ENCODE results near the gene PRCD. TPM values are rescaled to one million over a fixed set of nuclear protein-coding genes. Genes with fewer than 3 reads are reported as not detected.

Gene PRCD
- total and polyA plus RNA-seq, 2 donors (not counting 1 experiment from before 2014, with no cell fraction given): 18.0 to 30.6 TPM

GRCh38 chr17:76501018-76501826, 38.6 kb upstream of the PRCD start, which contains the start of gene RHBDF2:
Gene RHBDF2, minus strand, starts transcription at chr17:76501423. Its CDS starts 19,899 bp downstream, at chr17:76481524.
- POLR2A ChIA-PET: interaction anchor here (0.6 to 22.8 kb wide), 11 partner anchors 19 to 93 kb away, joined by 3 to 478 read pairs (median 4); partner anchors contain the start of genes AANAT and UBE2O

More at GRCh38 chr17:76501018-76501826, 38.6 kb upstream of the PRCD start, which contains the start of gene RHBDF2:
- intact Hi-C loops (cut with micrococcal nuclease): loop anchor here (1.0 kb wide), 4 partner anchors 8 to 147 kb away; partner anchors contain the start of gene UBE2O
- Mint-ChIP-seq H3K4me1 (peaks cover 56% of the 10 kb centered on the region), H3K27me3 (no peaks in the 10 kb centered on the region), H3K4me3 (peak within 1 kb of the TSS; percentile 97), H3K9me3 (ENCODE audit: insufficient read depth) (no peaks in the 10 kb centered on the region), H3K27ac (peak within 1 kb of the TSS; percentile 99)
- peak within 1 kb of the TSS; percentile 78 to 94 for H3K27ac ChIP-seq (ENCODE audit: low read length in 2 of 2)
- WGBS (ENCODE audit: insufficient coverage): under 1% methylated on average over 72 of the region's 72 CpGs
- TF ChIP-seq EZH2 (IDR thresholded peaks at IDR 0.05; ENCODE audit: borderline replicate concordance, insufficient read depth, low read depth, low read length, poor library complexity, severe bottlenecking) (no peak), CTCF (IDR thresholded peaks at IDR 0.05) (no peak)
- H3K9ac ChIP-seq (ENCODE audit: low read length): peak within 1 kb of the TSS; percentile 86
- peak within 1 kb of the TSS; percentile 46 to 97 (median 95) for H3K4me3 ChIP-seq (ENCODE audit: control extremely low read depth in 1 of 5, extremely low read depth in 1 of 5, insufficient read depth in 1 of 5, low read depth in 2 of 5, low read length in 4 of 5)
- ATAC-seq (ENCODE audit: low read depth) (peak; percentile 85), DNase-seq (peak; percentile 95)
- H4K20me1 ChIP-seq (ENCODE audit: control insufficient read depth, insufficient read depth, low read length, poor library complexity, severe bottlenecking): peaks cover 25% of the 10 kb centered on the region
- H2AFZ ChIP-seq (ENCODE audit: insufficient read depth, low read depth, low read length, poor library complexity, severe bottlenecking): peak within 1 kb of the TSS; percentile 82
- CTCF ChIA-PET: interaction anchor here (0.6 to 20.8 kb wide), 22 partner anchors 10 to 1881 kb away, joined by 3 to 442 read pairs (median 4); partner anchors contain the start of gene AANAT
- peaks cover 78% of the 10 kb centered on the region for H3K79me2 ChIP-seq (ENCODE audit: control insufficient read depth, insufficient read depth, low read length)
- H3K36me3 ChIP-seq (replicated peaks in 1 of 2; ENCODE audit: control extremely low read depth in 1 of 2, control insufficient read depth in 1 of 2, extremely low read depth in 1 of 2, insufficient read depth in 2 of 2, low read length in 1 of 2): peaks cover 0 to 33% of the 10 kb centered on the region in 2 experiments
- H3K4me1 ChIP-seq (ENCODE audit: control insufficient read depth in 2 of 2, insufficient read depth in 2 of 2, low read length in 2 of 2): peaks cover 38 to 63% of the 10 kb centered on the region in 2 donors
- H3K9me3 ChIP-seq (ENCODE audit: control extremely low read depth in 1 of 3, control insufficient read depth in 2 of 3, insufficient read depth in 1 of 3, low read length in 2 of 3): no peaks in the 10 kb centered on the region
- no peaks in the 10 kb centered on the region for H3K27me3 ChIP-seq (replicated peaks in 1 of 4; ENCODE audit: control extremely low read depth in 1 of 4, control insufficient read depth in 3 of 4, insufficient read depth in 4 of 4, low read length in 3 of 4)
- H3K4me2 ChIP-seq (replicated peaks; ENCODE audit: low read depth, low read length, poor library complexity, severe bottlenecking): peak within 1 kb of the TSS; percentile 82
